Suprapubic skin (tissue), 4 donors: ENCODE data around the gene ZNF598.
"Not testable (repeated sequence)": the region's sequence is repeated elsewhere in the genome, so short reads cannot be mapped to it uniquely, and the experiment has no call there.

ENCODE experiments used
- CTCF ChIP-seq, 2 donors: fragments of 200-600 bp in 1 of 2; fragments of 450-650 bp in 1 of 2; sonication (generic) in 1 of 2; IDR thresholded peaks; one replicate each; pipeline ENCODE4 v1.5.1; 2016 to 2019; ENCODE audit warnings: antibody characterized with exemption in 2 of 2, mild to moderate bottlenecking in 1 of 2, moderate library complexity in 1 of 2
- EP300 ChIP-seq: sonication (generic); formaldehyde crosslinking; IDR thresholded peaks from one replicate; pipeline ENCODE4 v1.6.1; 2017; ENCODE audit warnings: antibody characterized with exemption
- POLR2A ChIP-seq, 2 donors: fragments of 450-650 bp; IDR thresholded peaks; one replicate each; pipeline ENCODE4 v1.6.1; 2017; ENCODE audit warnings: antibody characterized with exemption in 2 of 2, mild to moderate bottlenecking in 2 of 2, moderate library complexity in 2 of 2
- POLR2AphosphoS5 ChIP-seq, 3 donors: sonication (generic); formaldehyde crosslinking; IDR thresholded peaks; one replicate each; pipeline ENCODE4 v1.6.1; 2017; ENCODE audit warnings: antibody characterized with exemption in 3 of 3

- not testable (repeated sequence) for TF ChIP-seq POLR2AphosphoS5 (IDR thresholded peaks at IDR 0.05); CTCF (IDR thresholded peaks at IDR 0.05); EP300; POLR2A (IDR thresholded peaks at IDR 0.05)
Observed at GRCh38 chr16:2011726-2012125, 2.1 kb upstream of the ZNF598 start.
